Mesenchymal stem cell (in vitro differentiated cells and primary cell): Measurements from ENCODE around the gene TENM4.

ENCODE experiments used
- DNase-seq: peaks from one replicate; pipeline ENCODE4 v3.0.0-alpha.2; 2013
- H2AFZ ChIP-seq: one replicate; pipeline ENCODE4 v1.6.1; 2013; ENCODE audit warnings: low read depth, mild to moderate bottlenecking, control low read depth, inconsistent platforms, low read length, moderate library complexity
- H2AK5ac ChIP-seq: 2 replicates; pipeline ENCODE4 v1.6.1; 2013; ENCODE audit warnings: low read length, moderate library complexity, mild to moderate bottlenecking, inconsistent platforms; ENCODE audit not compliant: severe bottlenecking
- H2BK120ac ChIP-seq: one replicate; pipeline ENCODE4 v1.6.1; 2013; ENCODE audit warnings: low read depth, mild to moderate bottlenecking, inconsistent platforms, low read length, moderate library complexity
- H2BK12ac ChIP-seq, 2 experiments: one replicate each; pipeline ENCODE4 v1.6.1; 2013; ENCODE audit warnings: inconsistent platforms in 2 of 2, low read length in 2 of 2, mild to moderate bottlenecking in 2 of 2, moderate library complexity in 2 of 2, control low read depth in 1 of 2
- H2BK15ac ChIP-seq: one replicate; pipeline ENCODE4 v1.6.1; 2013; ENCODE audit warnings: mild to moderate bottlenecking, low read depth, inconsistent platforms; ENCODE audit not compliant: poor library complexity, severe bottlenecking
- H2BK5ac ChIP-seq: 2 replicates; pipeline ENCODE4 v1.6.1; 2013; ENCODE audit warnings: low read depth, mild to moderate bottlenecking, low read length, control low read depth, inconsistent platforms; ENCODE audit not compliant: poor library complexity, severe bottlenecking
- H3K14ac ChIP-seq, 2 experiments: one replicate each; pipeline ENCODE4 v1.6.1; 2013; ENCODE audit warnings: inconsistent platforms in 2 of 2, low read length in 2 of 2, control low read depth in 1 of 2, mild to moderate bottlenecking in 1 of 2, moderate library complexity in 1 of 2
- H3K18ac ChIP-seq, 2 experiments: one replicate each; pipeline ENCODE4 v1.6.1; 2013; ENCODE audit warnings: inconsistent platforms in 2 of 2, low read length in 2 of 2, control low read depth in 1 of 2, low read depth in 1 of 2, mild to moderate bottlenecking in 1 of 2
- H3K23ac ChIP-seq, 2 experiments: one replicate each; pipeline ENCODE4 v1.6.1; 2013; ENCODE audit warnings: inconsistent platforms in 2 of 2, low read length in 2 of 2, mild to moderate bottlenecking in 2 of 2, moderate library complexity in 2 of 2, control low read depth in 1 of 2
- H3K27ac ChIP-seq: 2 replicates; pipeline ENCODE4 v1.5.1; 2013; ENCODE audit warnings: mild to moderate bottlenecking, moderate library complexity, low read length, control low read depth, inconsistent platforms; ENCODE audit not compliant: poor library complexity, severe bottlenecking
- H3K27me3 ChIP-seq, 2 experiments: 2 replicates each; pipeline versions ENCODE4 v1.6.1 to v1.7.0; 2013; ENCODE audit warnings: low read length in 2 of 2, mild to moderate bottlenecking in 2 of 2, moderate library complexity in 2 of 2, control low read depth in 1 of 2, inconsistent platforms in 1 of 2; ENCODE audit not compliant: control insufficient read depth in 1 of 2, insufficient read depth in 1 of 2
- H3K36me3 ChIP-seq, 2 experiments: 2 replicates each; pipeline versions ENCODE4 v1.6.1 to v1.7.0; 2013; ENCODE audit warnings: low read length in 2 of 2, control low read depth in 1 of 2, inconsistent platforms in 1 of 2, low read depth in 1 of 2, mild to moderate bottlenecking in 1 of 2; ENCODE audit not compliant: insufficient read depth in 2 of 2, control insufficient read depth in 1 of 2
- H3K4ac ChIP-seq, 2 experiments: one replicate each; pipeline ENCODE4 v1.6.1; 2013; ENCODE audit warnings: inconsistent platforms in 2 of 2, low read length in 2 of 2, mild to moderate bottlenecking in 2 of 2, moderate library complexity in 2 of 2, control low read depth in 1 of 2, low read depth in 1 of 2
- H3K4me1 ChIP-seq: 2 replicates; pipeline ENCODE4 v1.6.1; 2013; ENCODE audit warnings: low read depth, low read length, control low read depth; ENCODE audit not compliant: control insufficient read depth, insufficient read depth
- H3K4me2 ChIP-seq: 2 replicates; pipeline ENCODE4 v1.6.1; 2013; ENCODE audit warnings: low read length, mild to moderate bottlenecking, inconsistent platforms; ENCODE audit not compliant: poor library complexity, severe bottlenecking
- H3K4me3 ChIP-seq, 2 experiments: 2 replicates each; pipeline versions ENCODE4 v1.5.1 to v1.7.0; 2013; ENCODE audit warnings: low read length in 2 of 2, mild to moderate bottlenecking in 2 of 2, control low read depth in 1 of 2, low read depth in 1 of 2; ENCODE audit not compliant: insufficient read depth in 1 of 2
- H3K79me1 ChIP-seq: replicated peaks from 2 replicates; pipeline ENCODE4 v1.6.1; 2013; ENCODE audit warnings: mild to moderate bottlenecking, control low read depth, low read length, inconsistent platforms; ENCODE audit not compliant: poor library complexity, severe bottlenecking
- H3K9ac ChIP-seq: 2 replicates; pipeline ENCODE4 v1.7.0; 2013; ENCODE audit warnings: mild to moderate bottlenecking, low read length, moderate library complexity
- H3K9me3 ChIP-seq: 2 replicates; pipeline ENCODE4 v1.7.0; 2013; ENCODE audit warnings: mild to moderate bottlenecking, low read length; ENCODE audit not compliant: control insufficient read depth
- H4K8ac ChIP-seq: one replicate; pipeline ENCODE4 v1.6.1; 2013; ENCODE audit warnings: inconsistent platforms, mild to moderate bottlenecking, low read length, moderate library complexity
- H4K91ac ChIP-seq: one replicate; pipeline ENCODE4 v1.6.1; 2013; ENCODE audit warnings: mild to moderate bottlenecking, low read length, inconsistent platforms
- WGBS: methylation state at CpG from one replicate; pipeline ENCODE4 v1.1.7; 2013; ENCODE audit warnings: mixed read lengths; 5-methylcytosine and 5-hydroxymethylcytosine counted together

The TENM4 gene

GRCh38 chr11:78912778-78913177 is 528.1 kb downstream of the TENM4 start:
- Histone ChIP-seq H3K79me1 (no peaks in the 10 kb centered on the region), H4K8ac (no peak overlapping the region), H3K18ac (no peak overlapping the region), H2BK12ac (no peak overlapping the region), H2BK5ac (no peak overlapping the region), H3K23ac (no peak overlapping the region), H2BK120ac (no peak overlapping the region), H3K14ac (no peak overlapping the region), H3K9me3 (no peaks in the 10 kb centered on the region), H2AFZ (no peak overlapping the region), H2AK5ac (no peak overlapping the region), H3K4me2 (no peak overlapping the region), H3K4me1 (no peaks in the 10 kb centered on the region), H3K4me3 (no peak overlapping the region), H3K4ac (no peak overlapping the region), H3K27me3 (peaks cover 0 to 15% of the 10 kb centered on the region in 2 experiments), H2BK15ac (no peak overlapping the region), H3K9ac (no peak overlapping the region), H4K91ac (no peak overlapping the region), H3K36me3 (no peaks in the 10 kb centered on the region), H3K27ac (no peak overlapping the region)
- DNase-seq = no peak
- 84% methylated on average over 3 of the region's 4 CpGs for WGBS

- Histone ChIP-seq H3K36me3 (no peaks in the 10 kb centered on the region), H2BK12ac (no peak overlapping the region), H2BK15ac (no peak overlapping the region), H3K23ac (no peak overlapping the region), H3K9ac (no peak overlapping the region), H4K91ac (no peak overlapping the region), H3K4me3 (no peak overlapping the region), H2AFZ (no peak overlapping the region), H3K27ac (no peak overlapping the region), H3K27me3 (peaks cover 0 to 15% of the 10 kb centered on the region in 2 experiments), H4K8ac (no peak overlapping the region), H3K4me2 (no peak overlapping the region), H3K79me1 (no peaks in the 10 kb centered on the region), H2BK5ac (no peak overlapping the region), H2BK120ac (no peak overlapping the region), H3K4me1 (no peaks in the 10 kb centered on the region), H3K9me3 (no peaks in the 10 kb centered on the region), H3K4ac (no peak overlapping the region), H2AK5ac (no peak overlapping the region), H3K18ac (no peak overlapping the region), H3K14ac (no peak overlapping the region)
- DNase-seq = no peak
- 95% methylated on average over 4 of the region's 4 CpGs for WGBS
Observed at GRCh38 chr11:78910322-78910721, 530.5 kb downstream of the TENM4 start.

- peaks cover 0 to 11% of the 10 kb centered on the region in 2 experiments for H3K27me3 ChIP-seq
- no peak overlapping the region for H2BK120ac ChIP-seq
- no peak overlapping the region for H4K8ac ChIP-seq
- H4K91ac ChIP-seq = no peak overlapping the region
- no peak overlapping the region for H3K18ac ChIP-seq
- WGBS = 89% methylated on average over 4 of the region's 4 CpGs
- H3K4ac ChIP-seq = no peak overlapping the region
- no peak overlapping the region for H3K23ac ChIP-seq
- no peak overlapping the region for H3K9ac ChIP-seq
- H3K27ac ChIP-seq = no peak overlapping the region
- H3K79me1 ChIP-seq = no peaks in the 10 kb centered on the region
- H3K9me3 ChIP-seq = no peaks in the 10 kb centered on the region
- H2AK5ac ChIP-seq = no peak overlapping the region
- no peak for DNase-seq
- H3K4me3 ChIP-seq = no peak overlapping the region
- H2BK15ac ChIP-seq = no peak overlapping the region
- no peak overlapping the region for H2BK12ac ChIP-seq
- H3K4me1 ChIP-seq = no peaks in the 10 kb centered on the region
- H3K4me2 ChIP-seq = no peak overlapping the region
- no peak overlapping the region for H3K14ac ChIP-seq
- no peak overlapping the region for H2AFZ ChIP-seq
- H3K36me3 ChIP-seq = no peaks in the 10 kb centered on the region
- H2BK5ac ChIP-seq = no peak overlapping the region
Observed at GRCh38 chr11:78909386-78909785, 531.4 kb downstream of the TENM4 start.

GRCh38 chr11:78907636-78908035 is 533.2 kb downstream of the TENM4 start:
- no peak for DNase-seq
- Histone ChIP-seq H2BK12ac (no peak overlapping the region), H3K18ac (no peak overlapping the region), H3K4me3 (no peak overlapping the region), H4K8ac (no peak overlapping the region), H3K4me2 (no peak overlapping the region), H4K91ac (no peak overlapping the region), H2BK120ac (no peak overlapping the region), H2AK5ac (no peak overlapping the region), H3K4ac (no peak overlapping the region), H3K27me3 (no peaks in the 10 kb centered on the region), H2BK15ac (no peak overlapping the region), H3K23ac (no peak overlapping the region), H2AFZ (no peak overlapping the region), H3K79me1 (no peaks in the 10 kb centered on the region), H2BK5ac (no peak overlapping the region), H3K9me3 (no peaks in the 10 kb centered on the region), H3K27ac (no peak overlapping the region), H3K9ac (no peak overlapping the region), H3K36me3 (peaks cover 0 to under 1% of the 10 kb centered on the region in 2 experiments), H3K4me1 (no peaks in the 10 kb centered on the region), H3K14ac (no peak overlapping the region)
- WGBS = 87% methylated on average over 4 of the region's 4 CpGs
